GM23338 (cell line): ENCODE results near the gene PLPPR3. TPM values are rescaled to one million over a fixed set of nuclear protein-coding genes. Genes with fewer than 3 reads are reported as not detected.
"Not testable (repeated sequence)": the region's sequence is repeated elsewhere in the genome, so short reads cannot be mapped to it uniquely, and the experiment has no call there.

Experiments used
- ATAC-seq: fragments of 200-7000 bp; cut with Tn5 transposase; 3 replicates; pipeline ENCODE4 v1.9.1; 2020
- DNase-seq: peaks from one replicate; pipeline ENCODE4 v3.0.0-alpha.2; 2015; ENCODE audit warnings: low spot score
- H2AFZ ChIP-seq: fragments of 200-600 bp; sonication (generic); 2 replicates; pipeline ENCODE4 v1.8.0; 2016; ENCODE audit warnings: antibody characterized with exemption, mild to moderate bottlenecking, moderate library complexity
- H3F3A ChIP-seq: fragments of 200-600 bp; sonication (generic); replicated peaks from 2 replicates; pipeline ENCODE4 v1.8.0; 2017; ENCODE audit warnings: antibody characterized with exemption, mixed run types, low read depth
- H3K27ac ChIP-seq: fragments of 200-600 bp; sonication (generic); 2 replicates; pipeline ENCODE4 v1.6.1; 2016; ENCODE audit warnings: low read depth
- H3K27me3 ChIP-seq: fragments of 200-600 bp; sonication (generic); 2 replicates; pipeline ENCODE4 v1.8.0; 2016; ENCODE audit warnings: mild to moderate bottlenecking, mixed run types, moderate library complexity; ENCODE audit not compliant: insufficient read depth
- H3K36me3 ChIP-seq: fragments of 200-600 bp; sonication (generic); 2 replicates; pipeline ENCODE4 v1.8.0; 2016; ENCODE audit warnings: mild to moderate bottlenecking; ENCODE audit not compliant: insufficient read depth
- H3K4me1 ChIP-seq: fragments of 200-600 bp; sonication (generic); 2 replicates; pipeline ENCODE4 v1.8.0; 2016; ENCODE audit warnings: mild to moderate bottlenecking, moderate library complexity; ENCODE audit not compliant: insufficient read depth
- H3K4me2 ChIP-seq: fragments of 200-600 bp; sonication (generic); 2 replicates; pipeline ENCODE4 v1.7.1; 2017; ENCODE audit warnings: mixed run types
- H3K4me3 ChIP-seq: fragments of 200-600 bp; sonication (generic); 2 replicates; pipeline ENCODE4 v1.6.1; 2016; ENCODE audit warnings: mixed run types
- H3K79me2 ChIP-seq: fragments of 200-600 bp; sonication (generic); replicated peaks from 2 replicates; pipeline ENCODE4 v1.8.0; 2017; ENCODE audit warnings: mild to moderate bottlenecking; ENCODE audit not compliant: insufficient read depth
- H3K9me2 ChIP-seq: fragments of 200-600 bp; sonication (generic); 2 replicates; pipeline ENCODE4 v1.8.0; 2017; ENCODE audit not compliant: insufficient read depth
- H4K20me1 ChIP-seq: fragments of 200-600 bp; sonication (generic); replicated peaks from 2 replicates; pipeline ENCODE4 v1.8.0; 2017; ENCODE audit warnings: mild to moderate bottlenecking; ENCODE audit not compliant: insufficient read depth
- H3K27ac Mint-ChIP-seq: 2 replicates; pipeline ENCODE4 v1.8.0; 2020; ENCODE audit warnings: inconsistent platforms, mild to moderate bottlenecking, moderate library complexity, mixed read lengths
- H3K27me3 Mint-ChIP-seq: 3 replicates; pipeline ENCODE4 v1.8.0; 2022; ENCODE audit warnings: low read depth, mild to moderate bottlenecking, moderate library complexity, mixed read lengths, inconsistent platforms; ENCODE audit not compliant: insufficient read depth, poor library complexity
- H3K36me3 Mint-ChIP-seq: 3 replicates; pipeline ENCODE4 v1.8.0; 2021; ENCODE audit warnings: low read depth, mild to moderate bottlenecking, inconsistent platforms, moderate library complexity, mixed read lengths
- H3K4me1 Mint-ChIP-seq: 3 replicates; pipeline ENCODE4 v1.8.0; 2020; ENCODE audit warnings: mild to moderate bottlenecking, inconsistent platforms, mixed read lengths
- H3K4me3 Mint-ChIP-seq: 3 replicates; pipeline ENCODE4 v1.8.0; 2021; ENCODE audit warnings: moderate library complexity, mild to moderate bottlenecking, inconsistent platforms, mixed read lengths
- H3K9me3 Mint-ChIP-seq: 3 replicates; pipeline ENCODE4 v1.8.0; 2020; ENCODE audit warnings: moderate library complexity, mild to moderate bottlenecking, inconsistent platforms, mixed read lengths
- ETS1 ChIP-seq: IDR thresholded peaks from 2 replicates; pipeline ENCODE4 v1.6.1; 2016; ENCODE audit warnings: antibody characterized with exemption
- JUNB ChIP-seq: IDR thresholded peaks from one replicate; pipeline ENCODE4 v1.6.1; 2016; ENCODE audit warnings: antibody characterized with exemption; ENCODE audit not compliant: unreplicated experiment
- POLR2AphosphoS5 ChIP-seq: IDR thresholded peaks from 2 replicates; pipeline ENCODE4 v1.6.1; 2016; ENCODE audit warnings: antibody characterized with exemption, low read depth
- STAT1 ChIP-seq: IDR thresholded peaks from one replicate; pipeline ENCODE4 v1.6.1; 2016; ENCODE audit warnings: antibody characterized with exemption; ENCODE audit not compliant: unreplicated experiment
- ZNF114 ChIP-seq: fragments of 250-450 bp; sonication (Bioruptor Pico); IDR thresholded peaks from 2 replicates; pipeline ENCODE4 v1.5.0; 2020; ENCODE audit warnings: mild to moderate bottlenecking, moderate library complexity
- ZNF331 ChIP-seq: fragments of 250-450 bp; sonication (Bioruptor Pico); IDR thresholded peaks from 2 replicates; pipeline ENCODE4 v1.5.0; 2020; ENCODE audit warnings: low read depth, mild to moderate bottlenecking, moderate library complexity
- polyA plus RNA-seq: library from polyadenylated mRNA; unstranded; fragments of >200 nt; fragmentation: Nextera tagmentation; extraction: Ambion mirVana; gene quantifications from 2 replicates; pipeline ENCODE4 v1.2.1, GENCODE V29; 2016
- total RNA-seq: library from RNA; depleted of rRNA; stranded (reverse); fragments of >200 nt; shearing (Covaris generic); gene quantifications from 2 replicates; pipeline ENCODE4 v1.2.3, GENCODE V29; 2014

The PLPPR3 gene
- total and polyA plus RNA-seq, 2 experiments from 2014 or later: 14.8 to 81.1 TPM

- H3K9me2 ChIP-seq, H3K4me3 Mint-ChIP-seq, H2AFZ ChIP-seq, H3K27me3 Mint-ChIP-seq, H3K9me3 Mint-ChIP-seq, H3K27ac Mint-ChIP-seq, ATAC-seq, H3K4me3 ChIP-seq, H3K36me3 Mint-ChIP-seq, H4K20me1 ChIP-seq, H3K79me2 ChIP-seq, H3K4me1 ChIP-seq, H3K36me3 ChIP-seq, H3K4me2 ChIP-seq, DNase-seq, H3K27ac ChIP-seq, H3K4me1 Mint-ChIP-seq, H3K27me3 ChIP-seq: not testable (repeated sequence)
- peaks cover 10% of the 10 kb centered on the region; the same call in 1 of the 2 replicates for H3F3A ChIP-seq
These were observed 32.0 kb upstream of the PLPPR3 start for GRCh38 chr19:853614-854220.

DNA sequence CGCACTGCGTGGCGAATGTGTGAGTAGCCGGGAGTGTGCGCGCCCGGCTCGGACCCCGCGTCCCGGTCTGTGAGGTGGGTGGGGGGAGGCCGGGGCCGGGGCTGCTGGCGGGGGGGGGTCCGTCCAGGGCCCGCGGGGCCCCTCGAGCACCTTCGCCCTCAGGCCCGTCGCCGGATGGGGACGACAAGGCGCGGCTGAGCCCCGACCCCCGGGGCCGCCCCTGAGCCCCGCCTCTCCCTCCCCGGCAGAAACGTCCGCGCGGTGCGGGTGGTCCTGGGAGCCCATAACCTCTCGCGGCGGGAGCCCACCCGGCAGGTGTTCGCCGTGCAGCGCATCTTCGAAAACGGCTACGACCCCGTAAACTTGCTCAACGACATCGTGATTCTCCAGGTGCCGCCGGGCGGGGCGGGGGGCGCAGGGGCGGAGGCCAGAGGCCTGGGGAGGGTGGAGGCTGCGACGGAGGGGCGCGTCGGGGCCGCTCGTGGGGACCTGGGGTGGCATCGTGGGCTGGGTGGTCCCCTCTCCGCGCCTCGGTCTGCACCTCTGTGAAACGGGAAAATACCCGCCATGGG, 31.3 kb upstream of the PLPPR3 start:
- H3K4me3 ChIP-seq: no peak overlapping the region
- no peak for ATAC-seq
- no peak for TF ChIP-seq POLR2AphosphoS5
- no peak for TF ChIP-seq ZNF331 (CRISPR knock-in tag)
- TF ChIP-seq ZNF114 (CRISPR knock-in tag): no peak
- TF ChIP-seq ETS1: no peak
- no peak overlapping the region for H2AFZ ChIP-seq
- H3K9me2 ChIP-seq: no peaks in the 10 kb centered on the region
- no peaks in the 10 kb centered on the region for H3K4me1 ChIP-seq
- no peaks in the 10 kb centered on the region for H3K27me3 ChIP-seq
- peaks cover 10% of the 10 kb centered on the region; the same call in 1 of the 2 replicates for H3F3A ChIP-seq
- H3K36me3 ChIP-seq: no peaks in the 10 kb centered on the region
- H4K20me1 ChIP-seq: no peaks in the 10 kb centered on the region; the same call in 1 of the 2 replicates
- H3K27me3 Mint-ChIP-seq: peaks cover 6% of the 10 kb centered on the region
- no peak for DNase-seq
- H3K4me2 ChIP-seq: no peak overlapping the region
- no peak overlapping the region for H3K4me3 Mint-ChIP-seq
- no peaks in the 10 kb centered on the region for H3K4me1 Mint-ChIP-seq
- H3K9me3 Mint-ChIP-seq: no peaks in the 10 kb centered on the region
- no peak overlapping the region for H3K27ac ChIP-seq
- H3K79me2 ChIP-seq: no peaks in the 10 kb centered on the region
- no peak overlapping the region for H3K27ac Mint-ChIP-seq
- no peaks in the 10 kb centered on the region for H3K36me3 Mint-ChIP-seq

DNA sequence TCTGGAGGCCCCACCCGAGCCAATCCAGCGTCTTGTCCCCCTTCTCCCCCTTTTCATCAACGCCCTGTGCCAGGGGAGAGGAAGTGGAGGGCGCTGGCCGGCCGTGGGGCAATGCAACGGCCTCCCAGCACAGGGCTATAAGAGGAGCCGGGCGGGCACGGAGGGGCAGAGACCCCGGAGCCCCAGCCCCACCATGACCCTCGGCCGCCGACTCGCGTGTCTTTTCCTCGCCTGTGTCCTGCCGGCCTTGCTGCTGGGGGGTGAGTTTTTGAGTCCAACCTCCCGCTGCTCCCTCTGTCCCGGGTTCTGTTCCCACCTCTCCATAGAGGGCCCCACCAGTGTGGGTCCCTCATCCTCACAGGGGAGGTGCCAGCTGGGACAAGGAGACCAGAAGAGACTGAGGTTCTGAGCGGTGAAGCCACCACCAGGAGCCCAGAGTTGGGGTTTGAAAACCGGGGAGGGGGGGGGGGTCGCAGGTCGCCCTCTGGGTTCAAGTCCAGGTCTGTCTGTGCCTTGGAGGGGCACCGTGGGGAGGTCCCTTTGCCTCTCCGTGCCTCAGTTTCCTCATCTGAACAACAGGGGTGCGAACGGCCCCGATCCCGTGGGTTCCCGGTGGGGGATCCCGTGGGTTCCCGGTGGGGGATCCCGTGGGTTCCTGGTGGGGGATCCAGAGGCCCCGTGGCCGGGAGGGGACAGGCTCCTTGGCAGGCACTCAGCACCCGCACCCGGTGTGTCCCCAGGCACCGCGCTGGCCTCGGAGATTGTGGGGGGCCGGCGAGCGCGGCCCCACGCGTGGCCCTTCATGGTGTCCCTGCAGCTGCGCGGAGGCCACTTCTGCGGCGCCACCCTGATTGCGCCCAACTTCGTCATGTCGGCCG, 30.6 kb upstream of the PLPPR3 start, which contains the start of gene ELANE:
TSS of gene ELANE (plus strand) at position 168 of the 878 bp plus-strand sequence. CDS start at position 194, 26 bp downstream.
- TF ChIP-seq JUNB (no peak), ETS1 (no peak), ZNF114 (CRISPR knock-in tag) (no peak), POLR2AphosphoS5 (no peak), STAT1 (no peak)

More for the DNA sequence above, 30.6 kb upstream of the PLPPR3 start, which contains the start of gene ELANE:
- Mint-ChIP-seq H3K27ac (no peak within 1 kb of the TSS), H3K4me3 (no peak within 1 kb of the TSS), H3K36me3 (no peaks in the 10 kb centered on the region), H3K9me3 (no peaks in the 10 kb centered on the region), H3K4me1 (peaks cover under 1% of the 10 kb centered on the region; the same call in 1 of the 3 replicates), H3K27me3 (peaks cover 6% of the 10 kb centered on the region)
- H3K4me1 ChIP-seq: no peaks in the 10 kb centered on the region
- DNase-seq (no peak), ATAC-seq (no peak)
- no peak within 1 kb of the TSS for H3K4me3 ChIP-seq
- no peaks in the 10 kb centered on the region for H3K9me2 ChIP-seq
- no peaks in the 10 kb centered on the region for H3K27me3 ChIP-seq
- H3K36me3 ChIP-seq: no peaks in the 10 kb centered on the region
- no peak within 1 kb of the TSS for H2AFZ ChIP-seq
- no peaks in the 10 kb centered on the region for H3K79me2 ChIP-seq
- H3K4me2 ChIP-seq: no peak within 1 kb of the TSS
- peaks cover 10% of the 10 kb centered on the region; the same call in 1 of the 2 replicates for H3F3A ChIP-seq
- H3K27ac ChIP-seq: no peak within 1 kb of the TSS
- no peaks in the 10 kb centered on the region; the same call in 1 of the 2 replicates for H4K20me1 ChIP-seq
